ENCODE results near the gene TMEM121.
A peak's percentile ranks its signal among the peaks of the same experiment; 100 is the strongest.

TMEM121 gene

GRCh38 chr14:105498430-105499255 lies 27.7 kb upstream of the TMEM121 start:
- DNase-seq (ENCODE audit: low spot score): no peak

- DNase-seq (ENCODE audit: low spot score): no peak
Observed at GRCh38 chr14:105499256-105500035, 26.9 kb upstream of the TMEM121 start.

- no peak for DNase-seq (ENCODE audit: low spot score)
Observed at GRCh38 chr14:105500036-105500725, 26.2 kb upstream of the TMEM121 start.

- DNase-seq (ENCODE audit: low spot score): no peak
Observed at GRCh38 chr14:105500726-105501101, 25.7 kb upstream of the TMEM121 start.

- no peak for DNase-seq (ENCODE audit: low spot score)
Observed at GRCh38 chr14:105501504-105502291, 24.7 kb upstream of the TMEM121 start.

GRCh38 chr14:105502446-105503295 lies 23.7 kb upstream of the TMEM121 start:
- DNase-seq (ENCODE audit: low spot score): no peak

- no peak for DNase-seq (ENCODE audit: low spot score)
Observed at GRCh38 chr14:105503296-105503640, 23.1 kb upstream of the TMEM121 start.

GRCh38 chr14:105503935-105504692 lies 22.3 kb upstream of the TMEM121 start:
- no peak for DNase-seq (ENCODE audit: low spot score)

DNA sequence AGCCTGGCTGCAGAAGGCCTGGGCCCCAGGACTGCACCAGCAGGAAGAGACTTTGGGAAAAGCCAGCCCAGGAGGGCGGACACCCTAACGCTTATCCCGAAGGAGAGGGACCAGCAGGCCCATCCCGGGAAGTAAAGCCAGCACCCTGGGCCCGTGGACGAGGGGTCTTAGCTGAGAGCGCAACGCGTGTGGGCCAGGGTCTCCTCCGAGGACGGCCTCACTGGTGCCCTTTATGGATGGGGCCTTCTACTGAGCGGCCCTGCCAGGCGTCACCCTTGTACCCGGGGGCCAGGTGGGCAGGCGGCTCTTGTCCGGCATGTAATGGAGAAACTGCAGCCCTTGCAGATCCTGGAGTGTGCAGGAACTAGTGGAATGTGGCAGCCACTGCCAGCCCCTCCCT lies 21.3 kb upstream of the TMEM121 start:
- DNase-seq (ENCODE audit: low spot score): no peak

DNA sequence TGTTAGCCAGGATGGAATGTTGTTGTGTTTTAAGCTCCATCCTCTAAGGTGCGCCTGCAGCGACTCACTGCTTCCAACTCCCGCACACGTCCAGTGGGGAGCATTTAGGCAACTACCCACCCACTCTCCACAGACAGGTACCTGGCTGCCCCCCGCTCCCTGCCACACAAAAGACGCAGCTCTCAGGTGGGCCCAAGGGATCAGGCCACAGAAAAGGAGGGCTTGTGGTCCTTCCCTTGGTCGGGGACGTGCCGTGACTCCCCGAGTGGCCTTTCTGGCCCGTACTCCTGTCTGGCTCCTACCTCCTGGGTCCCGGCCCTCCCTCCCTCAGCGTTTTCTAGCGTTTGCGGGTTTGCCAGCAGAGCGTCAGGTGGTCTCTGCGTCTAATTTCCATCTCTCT lies 19.1 kb upstream of the TMEM121 start:
- DNase-seq (ENCODE audit: low spot score): no peak

DNA sequence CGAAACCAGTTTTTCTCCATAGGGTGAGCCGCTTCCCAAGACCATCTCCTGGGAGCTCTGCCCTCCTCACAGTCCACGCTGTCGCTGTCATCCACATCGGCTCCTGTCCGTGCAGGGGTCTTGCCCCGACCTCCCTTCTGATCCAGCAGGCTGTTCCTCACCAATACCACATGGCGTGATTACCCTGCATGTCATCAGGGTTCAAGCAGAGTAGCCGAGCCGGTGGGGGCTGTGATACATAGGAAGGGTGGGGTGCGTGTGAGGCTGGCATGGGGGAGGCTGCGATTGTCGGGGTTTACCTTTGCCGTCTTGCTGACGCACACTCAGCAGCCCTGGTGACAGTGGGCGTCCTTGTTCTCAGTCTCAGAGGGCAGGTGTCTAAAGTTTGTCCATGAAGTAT lies 18.3 kb upstream of the TMEM121 start:
- DNase-seq (ENCODE audit: low spot score): no peak

DNA sequence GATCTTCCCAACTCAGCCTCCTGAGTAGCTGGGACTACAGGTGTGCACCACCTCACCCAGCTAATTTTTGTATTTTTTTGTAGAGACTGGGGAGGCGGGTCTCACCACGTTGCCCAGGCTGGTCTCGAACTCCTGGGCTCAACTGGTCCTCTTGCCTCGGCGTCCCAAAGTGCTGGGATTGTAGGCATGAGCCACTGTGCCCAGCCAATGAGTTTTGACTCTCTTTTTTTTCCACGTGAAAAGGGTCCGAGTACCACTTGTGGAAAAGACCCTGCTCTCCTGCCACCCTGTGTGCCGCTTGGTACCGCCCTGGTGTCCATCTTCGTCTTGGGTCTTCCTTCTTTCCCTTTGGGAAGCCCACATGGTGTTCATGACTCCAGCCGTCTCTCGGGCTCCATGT lies 17.8 kb upstream of the TMEM121 start:
- no peak for DNase-seq (ENCODE audit: low spot score)

DNA sequence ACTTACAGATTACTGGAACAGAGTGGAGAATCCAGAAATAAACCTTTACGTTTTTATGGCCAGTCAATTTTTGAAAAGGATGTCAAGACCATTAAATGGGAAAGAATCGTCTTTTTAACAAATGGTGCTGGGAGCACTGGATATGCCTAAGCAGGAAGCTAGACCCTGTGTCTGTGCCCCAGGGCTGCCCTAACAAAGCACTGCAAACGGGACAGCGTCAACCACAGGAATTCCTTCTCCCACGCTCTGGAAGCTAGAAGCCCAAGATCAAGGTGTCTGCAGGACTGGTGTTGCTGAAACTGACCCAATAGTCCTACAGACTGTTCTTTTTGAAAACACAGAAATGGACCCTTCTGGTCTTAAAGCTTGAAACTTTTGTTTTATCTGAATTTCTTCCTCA lies 9.3 kb upstream of the TMEM121 start:
- DNase-seq (ENCODE audit: low spot score): no peak

DNA sequence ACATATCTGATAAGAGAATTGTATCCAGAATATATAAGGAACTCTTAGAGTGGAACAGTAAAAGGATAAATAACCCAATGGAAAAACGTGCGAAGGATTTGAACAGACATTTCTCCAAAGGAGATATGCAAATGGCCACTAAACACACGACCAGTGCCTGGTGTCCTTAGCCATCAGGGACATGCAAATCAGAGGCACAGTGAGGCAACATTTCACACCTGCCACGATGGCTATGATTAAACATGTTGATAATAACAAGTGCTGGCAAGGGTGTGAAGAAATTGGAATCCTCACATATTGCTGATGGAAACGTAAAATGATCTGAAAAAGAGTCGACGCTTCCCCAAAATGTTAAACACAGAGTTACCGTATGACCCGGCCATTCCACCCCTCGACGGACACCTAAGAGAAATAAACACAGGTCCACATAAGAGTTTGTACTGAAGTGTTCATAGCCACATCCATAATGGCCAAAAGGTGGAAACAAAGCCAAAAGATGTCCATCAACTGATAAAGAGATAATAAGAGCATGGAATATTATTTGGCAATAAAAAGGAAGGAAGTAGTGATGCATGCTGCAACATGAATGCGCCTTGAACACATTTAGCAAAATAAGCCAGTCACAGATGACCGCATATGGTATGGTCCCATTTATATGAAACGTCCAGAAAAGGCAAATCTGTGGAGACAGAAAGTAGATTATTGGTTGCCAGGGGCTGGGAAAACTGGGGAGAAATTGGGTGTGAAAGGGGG lies 6.3 kb upstream of the TMEM121 start:
- DNase-seq (ENCODE audit: low spot score): no peak

- no peak for DNase-seq (ENCODE audit: low spot score)
Observed at GRCh38 chr14:105525326-105525725, 1.1 kb upstream of the TMEM121 start.

- DNase-seq (ENCODE audit: low spot score): no peak
Observed at GRCh38 chr14:105526776-105527380, 495 bp downstream of the TMEM121 start.

DNA sequence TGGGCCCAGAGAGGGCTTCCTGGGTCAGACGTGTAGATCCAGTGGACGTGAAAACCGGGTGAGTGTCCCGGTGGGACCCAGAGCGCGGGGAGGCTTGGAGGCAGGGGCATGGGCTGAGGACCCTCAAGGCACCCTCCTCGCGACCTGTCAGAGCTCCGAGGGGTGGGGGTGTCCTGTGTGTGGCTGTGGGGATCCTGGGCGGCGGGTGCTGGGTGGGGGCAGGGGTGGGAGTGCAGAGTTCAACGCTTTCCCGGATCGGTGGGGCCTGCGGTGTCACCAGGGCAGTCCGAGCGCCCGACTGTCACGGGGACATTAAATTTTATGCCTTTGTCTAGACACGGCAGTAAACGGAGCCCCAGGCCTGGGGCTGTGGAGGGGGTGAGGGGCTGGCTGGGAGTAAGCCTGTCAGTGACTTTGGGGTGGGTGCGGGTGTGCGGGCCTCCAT lies 1.0 kb downstream of the TMEM121 start:
- no peak for DNase-seq (ENCODE audit: low spot score)

DNA sequence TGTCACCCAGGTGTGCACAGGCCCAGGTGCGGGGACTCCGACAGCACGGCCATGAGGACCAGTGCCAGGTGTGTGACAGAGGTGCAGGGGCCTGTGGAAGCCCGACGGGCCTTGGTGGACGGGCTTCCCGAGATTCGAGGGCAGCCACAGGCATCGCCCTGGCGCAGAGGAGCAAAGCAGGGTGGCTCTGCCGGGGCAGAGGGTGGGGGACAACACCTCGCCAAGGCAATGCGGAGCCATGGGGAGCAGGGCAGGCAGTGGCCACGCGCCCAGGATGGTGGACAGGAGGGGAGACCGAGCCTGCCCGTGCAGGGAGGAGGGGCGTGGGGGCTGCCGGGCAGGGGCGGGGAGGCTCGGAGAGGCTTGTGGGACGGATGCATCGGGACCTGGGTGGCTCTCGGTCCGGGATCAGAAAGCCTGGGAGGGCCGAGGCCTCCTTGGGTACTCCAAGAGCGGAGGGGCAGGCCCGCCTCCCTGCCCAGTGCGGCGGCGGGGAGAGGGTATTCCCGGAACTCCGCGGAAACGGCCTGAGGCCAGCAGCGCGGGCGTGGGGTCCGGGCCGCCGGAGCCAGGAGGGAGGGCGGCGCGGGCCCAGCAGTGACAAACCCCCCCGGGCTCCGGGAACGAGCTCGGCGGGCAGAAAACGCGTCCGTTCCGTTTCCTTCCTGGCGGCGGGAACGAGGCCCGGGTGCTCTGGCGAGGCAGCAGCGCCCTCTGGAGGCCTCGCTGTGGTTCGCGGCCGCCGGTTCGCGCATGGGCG lies 1.6 kb downstream of the TMEM121 start:
- DNase-seq (ENCODE audit: low spot score): peak; percentile 71

All from CD4-positive, alpha-beta T cell treated with Interleukin-6 at 100 ng/mL for 8 hours (primary cell).